Bronchial epithelial cell (primary cell): ENCODE data around the gene SREK1. TPM values are rescaled to one million over a fixed set of nuclear protein-coding genes. Genes with fewer than 3 reads are reported as not detected.

ENCODE experiments used
- DNase-seq: peaks from one replicate; pipeline ENCODE4 v3.0.0-alpha.2; 2010; ENCODE audit warnings: low read depth
- FAIRE-seq: peaks from 2 replicates; lab custom pipeline; 2011; peaks lifted over from hg19 to GRCh38; lab: Jason Lieb, UNC
- H3K27me3 ChIP-seq: 2 replicates; pipeline ENCODE4 v1.5.1; 2011; ENCODE audit warnings: low read length; ENCODE audit not compliant: control insufficient read depth, insufficient read depth
- H3K36me3 ChIP-seq: 2 replicates; pipeline ENCODE4 v1.5.1; 2011; ENCODE audit warnings: low read length; ENCODE audit not compliant: control insufficient read depth, insufficient read depth
- H3K4me3 ChIP-seq: 2 replicates; pipeline ENCODE4 v1.5.1; 2011; ENCODE audit warnings: mild to moderate bottlenecking, low read depth, low read length, control low read depth
- total RNA-seq: library from RNA; depleted of rRNA; stranded (reverse); fragments of >200 nt; gene quantifications from 2 replicates; pipeline ENCODE4 v1.2.1, GENCODE V29; 2014
- TF ChIP-seq, protein P1 (sequence below): IDR thresholded peaks from 2 replicates; pipeline ENCODE4 v1.5.1; 2011; ENCODE audit warnings: mild to moderate bottlenecking, moderate library complexity, low read length, control low read depth, inconsistent platforms; ENCODE audit not compliant: insufficient read depth, severe bottlenecking

SREK1 gene
- total RNA-seq, 1 donor from 2014 or later, result 45.5 TPM

DNA sequence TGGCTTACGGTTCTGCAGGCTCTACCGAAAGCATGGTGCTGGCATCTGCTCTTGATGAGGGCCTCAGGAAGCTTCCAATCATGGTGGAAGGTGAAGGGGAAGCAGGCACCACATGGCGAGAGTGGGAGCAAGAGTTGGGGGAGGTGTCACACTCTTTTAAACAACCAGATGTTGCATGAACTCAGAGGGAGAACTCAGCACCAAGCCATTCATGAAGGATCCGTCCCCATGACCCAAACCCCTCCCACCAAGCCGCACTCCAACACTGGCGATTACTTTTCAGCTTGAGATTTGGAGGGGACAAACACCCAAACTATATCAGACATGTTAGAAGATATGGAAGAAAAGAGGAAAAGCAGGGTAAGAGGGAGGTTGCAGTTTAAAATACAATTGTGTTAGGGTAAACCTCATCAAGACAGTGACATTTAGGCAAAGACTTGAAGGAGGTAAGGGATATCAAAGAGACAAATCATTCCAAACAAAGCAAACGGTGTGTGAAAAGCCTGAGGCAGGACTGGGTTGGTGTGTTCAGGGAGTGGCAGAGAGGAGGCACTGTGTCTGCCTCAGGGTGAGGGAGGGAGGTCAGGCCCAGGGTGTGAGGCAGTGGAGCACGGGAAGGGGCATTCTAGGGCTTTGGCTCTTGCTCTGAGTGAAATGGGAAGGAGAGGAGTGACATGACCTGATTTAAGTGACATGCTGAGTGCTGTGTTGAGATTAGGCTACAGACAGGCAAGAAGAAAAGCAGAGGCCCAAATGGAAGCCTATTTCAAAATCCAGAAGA lies 80.9 kb downstream of the SREK1 start:
- no peak overlapping the region for H3K4me3 ChIP-seq
- peak; percentile 18 for FAIRE-seq
- TF ChIP-seq, protein P1, sequence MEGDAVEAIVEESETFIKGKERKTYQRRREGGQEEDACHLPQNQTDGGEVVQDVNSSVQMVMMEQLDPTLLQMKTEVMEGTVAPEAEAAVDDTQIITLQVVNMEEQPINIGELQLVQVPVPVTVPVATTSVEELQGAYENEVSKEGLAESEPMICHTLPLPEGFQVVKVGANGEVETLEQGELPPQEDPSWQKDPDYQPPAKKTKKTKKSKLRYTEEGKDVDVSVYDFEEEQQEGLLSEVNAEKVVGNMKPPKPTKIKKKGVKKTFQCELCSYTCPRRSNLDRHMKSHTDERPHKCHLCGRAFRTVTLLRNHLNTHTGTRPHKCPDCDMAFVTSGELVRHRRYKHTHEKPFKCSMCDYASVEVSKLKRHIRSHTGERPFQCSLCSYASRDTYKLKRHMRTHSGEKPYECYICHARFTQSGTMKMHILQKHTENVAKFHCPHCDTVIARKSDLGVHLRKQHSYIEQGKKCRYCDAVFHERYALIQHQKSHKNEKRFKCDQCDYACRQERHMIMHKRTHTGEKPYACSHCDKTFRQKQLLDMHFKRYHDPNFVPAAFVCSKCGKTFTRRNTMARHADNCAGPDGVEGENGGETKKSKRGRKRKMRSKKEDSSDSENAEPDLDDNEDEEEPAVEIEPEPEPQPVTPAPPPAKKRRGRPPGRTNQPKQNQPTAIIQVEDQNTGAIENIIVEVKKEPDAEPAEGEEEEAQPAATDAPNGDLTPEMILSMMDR, result no peak
- H3K27me3 ChIP-seq, result no peaks in the 10 kb centered on the region
- H3K36me3 ChIP-seq, result no peaks in the 10 kb centered on the region
- DNase-seq, result no peak

DNA sequence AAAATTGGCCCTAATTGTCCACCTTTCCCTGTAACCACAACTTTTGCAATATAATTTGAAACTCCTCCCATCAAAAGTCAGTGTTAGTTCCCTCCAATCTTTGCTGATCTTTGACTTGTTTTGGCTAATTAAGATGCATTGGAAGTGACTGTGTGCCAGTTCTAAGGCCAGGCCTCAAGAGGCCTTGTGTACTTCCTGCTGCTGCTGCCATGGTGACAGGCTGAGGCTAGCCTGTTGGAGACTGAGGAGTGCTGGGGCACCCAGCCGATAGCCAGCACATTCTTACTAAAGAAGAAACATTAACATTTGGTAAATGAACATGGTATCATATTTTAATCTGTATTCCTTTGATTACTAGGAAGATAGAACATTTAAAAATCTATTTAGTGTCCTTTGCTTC lies 86.5 kb downstream of the SREK1 start:
- DNase-seq, result peak; percentile 30
- Histone ChIP-seq H3K36me3 (no peaks in the 10 kb centered on the region), H3K4me3 (no peak overlapping the region), H3K27me3 (no peaks in the 10 kb centered on the region)
- no peak for FAIRE-seq
- TF ChIP-seq, protein P1, result no peak

DNA sequence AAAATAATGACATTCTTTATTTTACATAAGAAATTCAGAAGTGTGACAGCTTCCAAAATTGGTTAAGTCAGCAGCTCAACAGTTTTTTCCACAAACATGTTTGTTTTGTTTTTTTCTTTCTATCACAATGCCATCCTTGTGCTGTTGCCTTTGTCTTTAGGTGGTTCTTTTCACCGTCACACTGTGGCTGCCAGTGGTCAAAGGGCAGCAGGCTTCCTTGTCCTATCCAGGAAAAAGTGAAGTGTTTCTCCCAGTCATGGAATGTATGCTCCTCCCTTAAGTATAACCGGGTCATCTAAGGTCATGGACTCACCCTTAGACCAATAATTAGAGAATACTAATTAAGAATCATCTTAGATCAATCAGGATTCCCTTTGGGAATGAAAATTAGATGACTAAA lies 87.4 kb downstream of the SREK1 start:
- no peak for DNase-seq
- Histone ChIP-seq H3K4me3 (no peak overlapping the region), H3K27me3 (no peaks in the 10 kb centered on the region), H3K36me3 (no peaks in the 10 kb centered on the region)
- FAIRE-seq, result no peak
- TF ChIP-seq, protein P1, result no peak

DNA sequence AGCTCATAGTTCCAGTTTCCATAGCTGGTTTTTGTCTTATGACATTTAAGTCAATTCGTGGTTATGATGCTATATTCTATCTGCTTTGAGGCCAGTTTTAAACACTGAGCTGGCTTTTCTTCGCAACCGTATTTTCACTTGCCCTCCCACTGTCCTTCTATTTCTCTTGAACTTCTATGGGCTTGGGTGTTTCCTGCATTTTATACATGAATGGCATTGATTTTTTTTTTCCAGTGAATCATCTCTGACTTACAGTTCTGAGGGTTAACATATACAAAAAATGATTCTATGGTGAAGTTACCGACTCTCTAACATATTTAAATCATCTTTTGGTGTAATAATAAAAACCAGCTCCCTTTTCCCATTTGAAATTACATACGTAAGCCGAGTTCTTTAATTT lies 88.2 kb downstream of the SREK1 start:
- DNase-seq (no peak), FAIRE-seq (no peak)
- H3K27me3 ChIP-seq, result no peaks in the 10 kb centered on the region
- TF ChIP-seq, protein P1, result no peak
- H3K36me3 ChIP-seq, result no peaks in the 10 kb centered on the region
- no peak overlapping the region for H3K4me3 ChIP-seq

DNA sequence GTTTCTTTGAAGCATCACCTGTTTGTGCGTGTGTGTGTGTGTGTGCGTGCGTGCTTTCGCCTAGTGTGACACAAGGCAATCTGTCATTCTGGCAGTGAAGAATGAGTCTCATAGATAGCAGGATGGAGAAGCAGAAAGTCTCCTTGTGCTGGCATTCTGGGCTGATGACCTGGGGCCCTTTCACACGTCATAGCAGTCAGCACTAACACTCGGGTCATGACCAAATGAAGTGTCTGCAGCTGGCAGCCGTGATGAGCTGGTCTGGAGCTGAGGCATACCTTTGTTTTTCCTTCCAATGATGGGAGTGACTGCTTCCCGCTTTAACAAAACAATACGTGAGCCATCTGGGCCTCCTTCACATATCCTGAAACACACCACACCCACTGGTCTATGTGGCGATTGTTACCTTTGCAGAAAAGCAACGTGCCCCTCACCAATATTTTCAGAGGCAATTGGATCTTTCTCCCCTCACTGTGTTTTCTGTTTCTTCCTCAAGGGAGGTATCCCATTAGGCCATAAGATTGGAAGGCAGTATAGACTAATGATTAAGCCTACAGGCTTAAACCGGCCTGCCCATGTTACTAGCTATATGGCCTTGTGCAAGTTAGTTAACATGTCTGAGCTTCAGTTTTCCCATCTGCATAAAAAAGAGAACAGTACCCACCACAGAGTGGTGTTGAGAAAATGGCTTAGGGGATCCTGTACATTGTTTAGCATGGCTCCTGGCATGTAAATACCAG lies 88.8 kb downstream of the SREK1 start:
- H3K36me3 ChIP-seq, result no peaks in the 10 kb centered on the region
- H3K27me3 ChIP-seq, result no peaks in the 10 kb centered on the region
- DNase-seq (no peak), FAIRE-seq (peak; percentile 73)
- H3K4me3 ChIP-seq, result no peak overlapping the region
- TF ChIP-seq, protein P1, result no peak

Other genes starting within 250 kb of the SREK1 start
- gene ERBIN, start 217.7 kb upstream of the SREK1 start, total RNA-seq, result 46.1 and 55.7 TPM in 2 replicates